H1 (cell line): ENCODE results near the gene GAPDHS. TPM values are rescaled to one million over a fixed set of nuclear protein-coding genes. Genes with fewer than 3 reads are reported as not detected.

Source experiments
- BCL11A ChIP-seq, 2 experiments: IDR thresholded peaks; one replicate each; pipeline ENCODE4 v1.6.1; 2011; ENCODE audit warnings: low read depth in 2 of 2, low read length in 2 of 2, mild to moderate bottlenecking in 2 of 2
- E2F6 ChIP-seq: IDR thresholded peaks from 2 replicates; pipeline ENCODE4 v1.6.1; 2012; ENCODE audit warnings: inconsistent platforms
- KDM4A ChIP-seq: IDR thresholded peaks from one replicate; pipeline ENCODE4 v1.7.1; 2012; ENCODE audit warnings: low read depth, mild to moderate bottlenecking, moderate library complexity, low read length, inconsistent platforms; ENCODE audit not compliant: severe bottlenecking
- MAFK ChIP-seq: IDR thresholded peaks from 2 replicates; pipeline ENCODE4 v1.6.1; 2012; ENCODE audit warnings: low read depth, mild to moderate bottlenecking, improper control_type of control experiment, low read length
- MAX ChIP-seq: IDR thresholded peaks from 2 replicates; pipeline ENCODE4 v1.6.1; 2012; ENCODE audit warnings: inconsistent platforms
- NRF1 ChIP-seq: IDR thresholded peaks from 2 replicates; pipeline ENCODE4 v1.6.1; 2011; ENCODE audit warnings: mild to moderate bottlenecking, low read depth, low read length, improper control_type of control experiment
- PHF8 ChIP-seq: fragments of 200-600 bp; sonication (generic); conservative IDR thresholded peaks from 2 replicates; pipeline ENCODE4 v1.7.1; 2012; ENCODE audit warnings: low read depth, mild to moderate bottlenecking, inconsistent platforms, low read length, moderate library complexity
- POLR2AphosphoS5 ChIP-seq: IDR thresholded peaks from 2 replicates; pipeline ENCODE4 v1.6.1; 2011; ENCODE audit warnings: low read depth, low read length
- RAD21 ChIP-seq, 2 experiments: IDR thresholded peaks in 1 of 2; conservative IDR thresholded peaks in 1 of 2; 2 replicates each; pipeline ENCODE4 v1.6.1; 2011; ENCODE audit warnings: low read depth in 2 of 2, low read length in 2 of 2, improper control_type of control experiment in 1 of 2, inconsistent platforms in 1 of 2, mild to moderate bottlenecking in 1 of 2, moderate library complexity in 1 of 2
- SIN3A ChIP-seq, 2 experiments: IDR thresholded peaks in 1 of 2; conservative IDR thresholded peaks in 1 of 2; 2 replicates each; pipeline ENCODE4 v1.6.1; 2011 to 2012; ENCODE audit warnings: low read length in 2 of 2, improper control_type of control experiment in 1 of 2, low read depth in 1 of 2, mild to moderate bottlenecking in 1 of 2
- SIRT6 ChIP-seq: IDR thresholded peaks from one replicate; pipeline ENCODE4 v1.7.1; 2012; ENCODE audit warnings: low read length, inconsistent platforms
- SP4 ChIP-seq: IDR thresholded peaks from 2 replicates; pipeline ENCODE4 v1.6.1; 2012; ENCODE audit warnings: low read length, inconsistent platforms
- TBP ChIP-seq: IDR thresholded peaks from 2 replicates; pipeline ENCODE4 v1.6.1; 2011; ENCODE audit warnings: low read depth, low read length, improper control_type of control experiment
- TCF12 ChIP-seq: IDR thresholded peaks from 2 replicates; pipeline ENCODE4 v1.6.1; 2011; ENCODE audit warnings: low read depth, mild to moderate bottlenecking, low read length
- polyA plus RNA-seq, 7 experiments: library from polyadenylated mRNA; depleted of rRNA in 3 of 7; stranded (reverse) in 5 of 7; unstranded in 2 of 7; fragments of >200 nt in 5 of 7; fragments of 200-250 nt in 2 of 7; gene quantifications; 1 replicate in 5 of 7; 2 replicates in 1 of 7; 4 replicates in 1 of 7; pipeline versions ENCODE4 v1.2.1 to v1.2.3, GENCODE V29; 2011 to 2013; ENCODE audit warnings: missing spikeins in 2 of 7, mixed read lengths in 2 of 7
- total RNA-seq: library from RNA; stranded (reverse); fragmentation: NEBNext Ultra II Directional; extraction: Animal tissue kit (Norgen Biotek cat#: 25700); gene quantifications from 2 replicates; pipeline ENCODE4 v1.2.1, GENCODE V29; 2021

The GAPDHS gene
- total and polyA plus RNA-seq, 2 of the 8 experiments (the other 6 are each of a cell fraction or from before 2014, with no cell fraction given) = 0.26 TPM; not detected in 1

- peak in 1 of 2 experiments; percentile 12; a peak in 2 of 4 replicates for TF ChIP-seq RAD21 (IDR thresholded peaks at IDR 0.05 in 1 of 2, conservative IDR thresholded peaks at IDR 0.05 in 1 of 2; ENCODE audit: low read depth in 2 of 2, low read length in 2 of 2)
- TF ChIP-seq SIN3A (conservative IDR thresholded peaks at IDR 0.05 in 1 of 2, IDR thresholded peaks at IDR 0.05 in 1 of 2; ENCODE audit: low read depth in 1 of 2, low read length in 2 of 2) = peak; percentile 52 to 60; a peak in 1 of 4 replicates
- peak; percentile 80; the same call in 1 of the 2 replicates for TF ChIP-seq SP4
- TF ChIP-seq KDM4A = peak; percentile 66
- peak; percentile 34; the same call in 1 of the 2 replicates for TF ChIP-seq NRF1
- TF ChIP-seq POLR2AphosphoS5 = peak; percentile 78; the same call in 1 of the 2 replicates
- TF ChIP-seq E2F6 = peak; percentile 82
- no peak for TF ChIP-seq TCF12
- no peak for TF ChIP-seq BCL11A (IDR thresholded peaks at IDR 0.05; ENCODE audit: low read depth in 2 of 2, low read length in 2 of 2)
- TF ChIP-seq TBP = 0 out of 2 replicates have a peak, but pooled peaks have one; percentile 38
- TF ChIP-seq MAX = peak; percentile 96
- no peak for TF ChIP-seq MAFK
- peak; percentile 75 for TF ChIP-seq PHF8
- TF ChIP-seq SIRT6 = no peak
Observed at GRCh38 chr19:35557539-35558399, 24.5 kb downstream of the GAPDHS start (continued).
